Measurements from ENCODE around the gene DAG1.

GRCh38 chr3:49460188-49460890, 9.7 kb upstream of the DAG1 start:
- TF ChIP-seq POLR2A (IDR thresholded peaks at IDR 0.05) (no peak), CTCF (IDR thresholded peaks at IDR 0.05) (no peak), POLR2AphosphoS5 (IDR thresholded peaks at IDR 0.05) (no peak)
